ENCODE data around the gene ACTR3.

Gene ACTR3

GRCh38 chr2:113963965-113964364 is 74.1 kb downstream of the ACTR3 start:
- in situ Hi-C loops (cut with HindIII; ENCODE audit: low sequenced_read_pairs), result no loop called here

GRCh38 chr2:113964436-113964835 is 74.5 kb downstream of the ACTR3 start:
- in situ Hi-C loops (cut with HindIII; ENCODE audit: low sequenced_read_pairs), result no loop called here

- in situ Hi-C loops (cut with HindIII; ENCODE audit: low sequenced_read_pairs), result no loop called here
Measured at GRCh38 chr2:113965228-113965627, 75.3 kb downstream of the ACTR3 start.

GRCh38 chr2:113965644-113966043 is 75.8 kb downstream of the ACTR3 start:
- in situ Hi-C loops (cut with HindIII; ENCODE audit: low sequenced_read_pairs), result no loop called here

- in situ Hi-C loops (cut with HindIII; ENCODE audit: low sequenced_read_pairs), result no loop called here
Measured at GRCh38 chr2:113966171-113966570, 76.3 kb downstream of the ACTR3 start.

- in situ Hi-C loops (cut with HindIII; ENCODE audit: low sequenced_read_pairs), result no loop called here
Measured at GRCh38 chr2:113966832-113967231, 76.9 kb downstream of the ACTR3 start.

- in situ Hi-C loops (cut with HindIII; ENCODE audit: low sequenced_read_pairs), result no loop called here
Measured at GRCh38 chr2:113967272-113967671, 77.4 kb downstream of the ACTR3 start.

GRCh38 chr2:113972766-113973165 is 82.9 kb downstream of the ACTR3 start:
- in situ Hi-C loops (cut with HindIII; ENCODE audit: low sequenced_read_pairs), result no loop called here

- in situ Hi-C loops (cut with HindIII; ENCODE audit: low sequenced_read_pairs), result no loop called here
Measured at GRCh38 chr2:113973810-113974209, 83.9 kb downstream of the ACTR3 start.

GRCh38 chr2:113974727-113975126 is 84.8 kb downstream of the ACTR3 start:
- in situ Hi-C loops (cut with HindIII; ENCODE audit: low sequenced_read_pairs), result no loop called here

- in situ Hi-C loops (cut with HindIII; ENCODE audit: low sequenced_read_pairs), result no loop called here
Measured at GRCh38 chr2:113976277-113976928, 86.5 kb downstream of the ACTR3 start.

- in situ Hi-C loops (cut with HindIII; ENCODE audit: low sequenced_read_pairs), result no loop called here
Measured at GRCh38 chr2:113977060-113977659, 87.3 kb downstream of the ACTR3 start.

GRCh38 chr2:113977660-113978523 is 88.0 kb downstream of the ACTR3 start:
- in situ Hi-C loops (cut with HindIII; ENCODE audit: low sequenced_read_pairs), result no loop called here

GRCh38 chr2:113978524-113979190 is 88.8 kb downstream of the ACTR3 start:
- in situ Hi-C loops (cut with HindIII; ENCODE audit: low sequenced_read_pairs), result no loop called here

- in situ Hi-C loops (cut with HindIII; ENCODE audit: low sequenced_read_pairs), result no loop called here
Measured at GRCh38 chr2:113979191-113980128, 89.6 kb downstream of the ACTR3 start.

GRCh38 chr2:113980946-113981345 is 91.1 kb downstream of the ACTR3 start:
- in situ Hi-C loops (cut with HindIII; ENCODE audit: low sequenced_read_pairs), result no loop called here

GRCh38 chr2:113981404-113982134 is 91.7 kb downstream of the ACTR3 start:
- in situ Hi-C loops (cut with HindIII; ENCODE audit: low sequenced_read_pairs), result no loop called here

GRCh38 chr2:113985554-113986397 is 95.9 kb downstream of the ACTR3 start:
- in situ Hi-C loops (cut with HindIII; ENCODE audit: low sequenced_read_pairs), result no loop called here

Data from DLD1 (cell line).